ENCODE measurements around the gene HLA-DQB1.

Gene HLA-DQB1

GRCh38 chr6:32622545-32623401 is 43.7 kb downstream of the HLA-DQB1 start:
- TF ChIP-seq, protein P1, sequence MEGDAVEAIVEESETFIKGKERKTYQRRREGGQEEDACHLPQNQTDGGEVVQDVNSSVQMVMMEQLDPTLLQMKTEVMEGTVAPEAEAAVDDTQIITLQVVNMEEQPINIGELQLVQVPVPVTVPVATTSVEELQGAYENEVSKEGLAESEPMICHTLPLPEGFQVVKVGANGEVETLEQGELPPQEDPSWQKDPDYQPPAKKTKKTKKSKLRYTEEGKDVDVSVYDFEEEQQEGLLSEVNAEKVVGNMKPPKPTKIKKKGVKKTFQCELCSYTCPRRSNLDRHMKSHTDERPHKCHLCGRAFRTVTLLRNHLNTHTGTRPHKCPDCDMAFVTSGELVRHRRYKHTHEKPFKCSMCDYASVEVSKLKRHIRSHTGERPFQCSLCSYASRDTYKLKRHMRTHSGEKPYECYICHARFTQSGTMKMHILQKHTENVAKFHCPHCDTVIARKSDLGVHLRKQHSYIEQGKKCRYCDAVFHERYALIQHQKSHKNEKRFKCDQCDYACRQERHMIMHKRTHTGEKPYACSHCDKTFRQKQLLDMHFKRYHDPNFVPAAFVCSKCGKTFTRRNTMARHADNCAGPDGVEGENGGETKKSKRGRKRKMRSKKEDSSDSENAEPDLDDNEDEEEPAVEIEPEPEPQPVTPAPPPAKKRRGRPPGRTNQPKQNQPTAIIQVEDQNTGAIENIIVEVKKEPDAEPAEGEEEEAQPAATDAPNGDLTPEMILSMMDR (conservative IDR thresholded peaks at IDR 0.05) = peak; percentile 50
- no peak for TF ChIP-seq ZFX (IDR thresholded peaks at IDR 0.05)
- no peak overlapping the region for H3K27ac ChIP-seq

GRCh38 chr6:32621372-32621771 is 45.1 kb downstream of the HLA-DQB1 start:
- no peak for TF ChIP-seq ZFX (IDR thresholded peaks at IDR 0.05)
- TF ChIP-seq, protein P1 (conservative IDR thresholded peaks at IDR 0.05) = no peak
- H3K27ac ChIP-seq = no peak overlapping the region

- no peak overlapping the region for H3K27ac ChIP-seq
- no peak for TF ChIP-seq ZFX (IDR thresholded peaks at IDR 0.05)
- TF ChIP-seq, protein P1 (conservative IDR thresholded peaks at IDR 0.05) = no peak
Observed at GRCh38 chr6:32617751-32618150, 48.7 kb downstream of the HLA-DQB1 start.

GRCh38 chr6:32615885-32616532 is 50.4 kb downstream of the HLA-DQB1 start:
- H3K27ac ChIP-seq = no peak overlapping the region
- TF ChIP-seq, protein P1 (conservative IDR thresholded peaks at IDR 0.05) = no peak
- no peak for TF ChIP-seq ZFX (IDR thresholded peaks at IDR 0.05)

DNA sequence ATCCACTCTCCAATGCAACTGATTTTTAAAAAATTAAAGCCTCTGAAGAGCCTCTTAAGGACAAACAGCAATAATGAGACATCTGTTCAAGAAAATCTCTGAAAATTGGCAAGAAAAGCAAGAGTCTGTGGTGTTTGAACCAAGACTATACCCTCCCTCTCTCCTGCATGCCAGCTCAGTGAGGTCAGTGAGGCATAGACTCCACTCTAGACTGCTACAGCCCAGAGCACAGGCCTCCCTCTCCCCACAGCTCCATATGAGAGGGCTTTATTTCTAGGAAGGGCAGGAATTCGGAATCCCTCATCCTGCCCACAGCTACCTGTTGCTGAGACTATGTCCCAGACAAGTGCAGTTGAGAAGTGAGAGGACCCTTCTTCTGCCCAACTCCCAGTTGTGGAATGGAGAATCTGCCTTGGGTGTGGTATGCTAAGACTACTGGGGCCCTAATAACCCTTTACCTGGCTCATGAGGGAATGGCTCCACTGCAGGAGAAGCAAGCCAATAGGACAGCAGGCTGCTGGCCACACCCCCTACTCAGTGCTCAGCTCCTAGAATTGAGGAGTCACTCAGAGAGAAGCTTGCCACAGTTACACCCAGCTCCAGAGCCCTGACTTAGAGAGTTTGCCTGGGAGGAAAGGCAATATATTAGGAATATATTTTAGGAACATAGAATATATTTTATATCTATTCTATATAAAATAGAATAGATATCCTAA is 51.9 kb downstream of the HLA-DQB1 start:
- H3K27ac ChIP-seq = no peak overlapping the region
- no peak for TF ChIP-seq ZFX (IDR thresholded peaks at IDR 0.05)
- TF ChIP-seq, protein P1 (conservative IDR thresholded peaks at IDR 0.05) = no peak

DNA sequence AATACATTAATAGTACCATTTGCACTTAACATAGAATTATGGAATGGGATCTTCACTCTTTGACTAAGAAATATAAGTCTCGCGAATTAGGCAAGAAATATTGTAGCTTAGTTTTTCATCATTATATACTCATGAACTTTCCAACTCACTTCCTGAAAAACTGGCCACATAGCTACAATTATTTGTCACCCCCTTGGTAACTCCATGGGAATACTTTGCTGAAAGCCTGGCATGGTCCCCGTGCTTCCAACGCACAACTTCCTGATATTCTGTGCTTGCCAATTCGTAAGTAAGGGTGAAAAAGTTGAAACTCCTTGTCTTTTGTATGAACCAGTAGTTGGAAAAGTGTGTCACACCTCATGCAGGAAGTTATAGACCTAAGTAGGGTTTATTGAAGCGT is 53.0 kb downstream of the HLA-DQB1 start:
- no peak for TF ChIP-seq ZFX (IDR thresholded peaks at IDR 0.05)
- TF ChIP-seq, protein P1 (conservative IDR thresholded peaks at IDR 0.05) = no peak
- H3K27ac ChIP-seq = no peak overlapping the region

Data from C4-2B (cell line).